Fibroblast of mammary gland (primary cell): ENCODE results near the gene C1orf21.

Experiments
- DNase-seq: peaks from one replicate; pipeline ENCODE4 v3.0.0-alpha.2; 2010; ENCODE audit warnings: low read depth
- H3K4me3 ChIP-seq: 2 replicates; pipeline ENCODE4 v1.5.1; 2011; ENCODE audit warnings: low read depth, mild to moderate bottlenecking, low read length, moderate library complexity; ENCODE audit not compliant: control insufficient read depth
- CTCF ChIP-seq: conservative IDR thresholded peaks from 2 replicates; pipeline ENCODE4 v1.5.1; 2011; ENCODE audit warnings: low read depth, low read length, inconsistent platforms; ENCODE audit not compliant: control insufficient read depth, insufficient read depth

C1orf21 gene

GRCh38 chr1:184646824-184647223, 260.0 kb downstream of the C1orf21 start:
- no peak for DNase-seq
- no peak for TF ChIP-seq CTCF
- no peak overlapping the region for H3K4me3 ChIP-seq

- DNase-seq, result no peak
- TF ChIP-seq CTCF, result no peak
- no peak overlapping the region for H3K4me3 ChIP-seq
Observed at GRCh38 chr1:184647471-184647870, 260.6 kb downstream of the C1orf21 start.

GRCh38 chr1:184648160-184648855, 261.5 kb downstream of the C1orf21 start:
- DNase-seq, result no peak
- no peak overlapping the region for H3K4me3 ChIP-seq
- TF ChIP-seq CTCF, result no peak

GRCh38 chr1:184648856-184649201, 262.0 kb downstream of the C1orf21 start:
- DNase-seq, result no peak
- no peak for TF ChIP-seq CTCF

GRCh38 chr1:184649451-184649888, 262.6 kb downstream of the C1orf21 start:
- DNase-seq, result no peak
- H3K4me3 ChIP-seq, result no peak overlapping the region
- TF ChIP-seq CTCF, result no peak

More at GRCh38 chr1:184648856-184649201, 262.0 kb downstream of the C1orf21 start:
- no peak overlapping the region for H3K4me3 ChIP-seq

GRCh38 chr1:184650177-184650866, 263.5 kb downstream of the C1orf21 start:
- TF ChIP-seq CTCF, result no peak
- no peak for DNase-seq

GRCh38 chr1:184655185-184655584, 268.4 kb downstream of the C1orf21 start:
- no peak for DNase-seq
- TF ChIP-seq CTCF, result no peak
- no peak overlapping the region for H3K4me3 ChIP-seq

More at GRCh38 chr1:184650177-184650866, 263.5 kb downstream of the C1orf21 start:
- H3K4me3 ChIP-seq, result no peak overlapping the region
